ENCODE results near the gene DAZAP1.

- TF ChIP-seq POLR2A (IDR thresholded peaks at IDR 0.05), result no peak
- TF ChIP-seq, protein P1, sequence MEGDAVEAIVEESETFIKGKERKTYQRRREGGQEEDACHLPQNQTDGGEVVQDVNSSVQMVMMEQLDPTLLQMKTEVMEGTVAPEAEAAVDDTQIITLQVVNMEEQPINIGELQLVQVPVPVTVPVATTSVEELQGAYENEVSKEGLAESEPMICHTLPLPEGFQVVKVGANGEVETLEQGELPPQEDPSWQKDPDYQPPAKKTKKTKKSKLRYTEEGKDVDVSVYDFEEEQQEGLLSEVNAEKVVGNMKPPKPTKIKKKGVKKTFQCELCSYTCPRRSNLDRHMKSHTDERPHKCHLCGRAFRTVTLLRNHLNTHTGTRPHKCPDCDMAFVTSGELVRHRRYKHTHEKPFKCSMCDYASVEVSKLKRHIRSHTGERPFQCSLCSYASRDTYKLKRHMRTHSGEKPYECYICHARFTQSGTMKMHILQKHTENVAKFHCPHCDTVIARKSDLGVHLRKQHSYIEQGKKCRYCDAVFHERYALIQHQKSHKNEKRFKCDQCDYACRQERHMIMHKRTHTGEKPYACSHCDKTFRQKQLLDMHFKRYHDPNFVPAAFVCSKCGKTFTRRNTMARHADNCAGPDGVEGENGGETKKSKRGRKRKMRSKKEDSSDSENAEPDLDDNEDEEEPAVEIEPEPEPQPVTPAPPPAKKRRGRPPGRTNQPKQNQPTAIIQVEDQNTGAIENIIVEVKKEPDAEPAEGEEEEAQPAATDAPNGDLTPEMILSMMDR (IDR thresholded peaks at IDR 0.05), result no peak
These were observed 18.8 kb upstream of the DAZAP1 start for GRCh38 chr19:1388637-1389026.
